ENCODE results near the gene RSPH1.

The RSPH1 gene

DNA sequence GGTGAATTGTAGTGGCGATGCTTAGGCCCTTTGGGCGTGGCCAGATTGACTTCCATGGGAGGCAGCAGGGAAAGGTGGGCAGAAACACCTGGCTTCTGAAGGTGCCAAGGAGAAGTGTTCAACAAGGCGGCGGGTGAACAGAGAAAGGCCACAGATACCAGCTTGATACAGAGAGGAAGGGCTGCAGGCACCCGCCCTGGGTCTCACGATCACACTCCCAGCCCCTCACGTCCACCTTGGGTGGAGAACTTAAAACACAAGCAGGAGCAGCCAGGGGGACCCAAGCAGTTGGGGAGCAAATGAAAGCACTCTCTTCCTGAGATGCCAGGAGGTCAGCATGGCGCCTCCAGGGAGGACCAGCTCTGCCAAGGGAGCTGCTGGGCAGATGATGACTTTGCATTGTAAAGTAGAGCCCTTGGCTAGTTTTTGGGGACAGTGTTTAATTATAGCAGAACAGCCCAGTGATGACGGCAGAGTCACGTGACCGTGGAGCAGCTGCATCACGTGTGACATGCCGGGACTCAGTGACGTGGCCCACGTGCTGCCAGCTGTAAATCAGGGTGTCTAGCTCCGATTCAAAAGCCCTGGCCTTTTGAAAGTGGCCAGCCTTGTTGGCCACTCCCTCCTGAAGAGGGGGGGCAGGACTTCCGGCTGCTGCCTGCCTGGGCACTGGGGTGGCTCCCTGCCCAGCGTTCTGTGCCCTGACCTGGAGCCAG lies 36.6 kb upstream of the RSPH1 start:
- no peak for DNase-seq (ENCODE audit: low read depth in 1 of 2, low spot score in 1 of 2)

DNA sequence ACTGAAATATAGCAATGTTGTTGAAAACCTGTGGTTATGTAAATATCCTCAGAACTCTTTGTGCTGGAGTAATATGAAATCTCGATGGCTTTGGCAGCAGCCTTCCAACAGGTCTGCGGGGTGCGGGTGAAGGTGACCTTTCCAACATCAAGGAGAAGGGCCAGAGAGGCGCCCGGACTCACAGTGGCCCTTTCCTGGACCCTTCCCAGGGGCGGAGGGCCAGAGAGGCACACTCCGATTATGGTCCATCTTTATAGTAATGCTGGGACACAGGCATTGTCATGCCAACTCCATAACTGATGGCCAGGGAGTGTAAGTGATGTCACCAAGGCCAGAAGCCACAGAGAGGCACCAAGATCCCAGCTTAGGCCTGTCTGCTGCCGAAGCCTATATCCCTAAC lies 35.7 kb upstream of the RSPH1 start:
- no peak for DNase-seq (ENCODE audit: low read depth in 1 of 2, low spot score in 1 of 2)

DNA sequence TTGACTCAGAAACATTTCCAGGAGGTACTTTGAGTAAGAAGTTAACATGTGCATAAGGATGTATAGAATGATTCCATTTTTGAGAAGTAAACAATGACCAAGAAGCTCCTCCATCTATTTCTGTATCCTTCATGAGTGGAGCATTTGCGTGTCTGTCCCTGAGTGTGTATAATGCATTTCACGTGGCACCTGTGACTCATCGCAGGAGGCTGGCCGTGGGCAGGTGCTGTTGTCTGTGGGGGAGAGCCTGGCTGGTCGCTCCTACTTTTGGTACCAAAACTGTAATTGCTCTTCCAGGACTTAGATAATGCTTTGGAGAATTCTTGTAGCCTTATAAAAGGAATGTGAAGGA lies 34.1 kb upstream of the RSPH1 start:
- no peak for DNase-seq (ENCODE audit: low read depth in 1 of 2, low spot score in 1 of 2)

DNA sequence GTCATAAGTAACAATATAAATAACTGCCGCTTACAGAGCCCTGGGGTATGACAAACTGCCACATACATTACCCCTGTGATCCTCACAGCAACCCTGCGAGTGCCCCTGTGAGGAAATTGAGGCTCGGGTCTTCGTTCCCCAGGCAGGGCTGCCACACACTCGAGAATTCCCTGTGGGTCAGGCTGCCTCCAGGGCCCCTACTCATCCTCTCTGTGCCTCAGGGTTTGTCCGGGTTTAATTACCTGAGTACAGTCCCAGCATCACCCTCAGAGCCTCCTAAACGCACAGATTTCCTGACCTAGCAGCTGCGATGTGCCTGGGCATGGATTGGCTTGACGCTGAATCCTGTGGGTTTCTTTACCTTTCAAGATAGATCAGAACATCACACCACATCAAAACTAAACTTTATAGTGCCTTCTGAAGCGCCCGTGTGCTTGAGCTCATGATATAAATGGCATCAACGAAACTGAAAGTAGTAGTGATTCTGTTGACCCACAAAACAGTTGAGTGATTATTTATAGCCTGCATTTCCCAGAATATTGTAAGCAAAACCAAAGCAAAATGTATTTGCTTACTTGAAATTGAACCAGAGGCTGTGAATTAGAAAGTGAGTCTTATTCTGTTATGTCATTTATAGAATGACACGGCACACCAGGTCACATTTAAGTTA lies 31.6 kb upstream of the RSPH1 start:
- DNase-seq (ENCODE audit: low read depth in 1 of 2, low spot score in 1 of 2) = peak in 1 of 2 donors; percentile 40

DNA sequence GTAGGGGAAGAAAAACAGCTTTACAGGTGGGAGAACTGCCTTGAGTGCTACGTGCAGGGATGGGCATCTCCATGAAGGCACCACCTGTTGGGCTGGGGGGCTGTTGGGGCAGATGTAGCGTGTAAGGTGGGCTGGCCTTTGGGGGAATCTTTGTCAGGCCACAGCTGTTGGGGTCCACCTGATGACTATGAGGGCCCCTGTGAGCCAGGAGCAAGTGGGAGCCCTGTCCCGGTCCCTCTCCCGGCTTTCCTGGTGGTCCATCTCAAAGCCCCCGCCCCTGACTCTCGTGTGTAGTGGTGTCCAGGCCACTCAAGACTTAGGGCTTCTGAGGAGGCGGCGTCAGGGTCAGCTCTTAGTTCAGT lies 31.1 kb upstream of the RSPH1 start:
- DNase-seq (ENCODE audit: low read depth in 1 of 2, low spot score in 1 of 2) = no peak

DNA sequence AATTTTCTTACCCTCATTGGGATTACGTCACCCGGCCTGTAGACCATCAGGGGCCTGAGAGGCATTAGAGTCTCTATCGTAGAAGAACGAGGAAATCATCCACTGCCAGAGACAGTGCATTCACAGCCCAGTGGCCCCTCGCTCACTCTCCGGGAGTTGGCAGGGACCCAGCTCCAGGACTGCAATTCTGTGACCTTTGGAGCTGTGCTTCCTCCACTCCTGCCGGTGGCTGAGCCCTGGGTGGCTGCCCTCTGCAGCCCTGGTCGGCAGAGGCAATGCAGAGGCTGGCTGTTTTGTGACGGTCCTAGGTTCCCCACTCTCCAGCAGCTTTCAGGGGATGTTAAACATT lies 30.3 kb upstream of the RSPH1 start:
- no peak for DNase-seq (ENCODE audit: low read depth in 1 of 2, low spot score in 1 of 2)

DNA sequence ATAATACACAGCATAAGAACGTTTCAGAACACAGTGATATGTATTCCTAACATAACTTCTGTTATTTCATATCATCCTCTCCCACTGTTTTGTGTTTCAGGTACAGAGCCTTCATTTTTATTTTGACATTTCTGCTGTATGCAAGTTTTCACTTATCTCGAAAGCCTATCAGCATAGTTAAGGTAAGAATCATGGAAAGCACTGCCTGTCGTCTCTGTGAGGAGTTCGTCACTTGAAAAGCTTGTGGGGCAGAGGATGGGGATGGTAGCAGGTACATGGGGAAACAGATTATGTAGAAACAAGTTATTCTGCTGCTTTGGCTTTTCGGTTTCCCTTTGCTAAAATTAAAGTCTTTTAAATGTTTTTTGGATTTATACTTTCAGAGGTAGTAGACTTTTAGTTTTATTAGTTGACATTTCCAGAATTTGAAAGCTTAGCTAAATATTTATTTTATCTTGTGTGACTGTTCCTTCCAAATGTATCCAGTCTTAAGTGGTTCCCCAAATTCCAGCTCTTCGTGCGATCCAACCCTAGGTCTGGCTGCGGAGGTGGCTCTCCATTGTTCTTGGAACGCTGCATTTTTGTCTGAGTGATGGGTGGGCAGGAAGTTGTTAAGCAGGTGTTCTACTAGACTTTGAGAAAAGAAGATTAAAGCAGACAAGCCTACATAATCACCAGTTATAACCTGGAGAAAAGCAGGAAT lies 29.8 kb upstream of the RSPH1 start:
- DNase-seq (ENCODE audit: low read depth in 1 of 2, low spot score in 1 of 2) = no peak

DNA sequence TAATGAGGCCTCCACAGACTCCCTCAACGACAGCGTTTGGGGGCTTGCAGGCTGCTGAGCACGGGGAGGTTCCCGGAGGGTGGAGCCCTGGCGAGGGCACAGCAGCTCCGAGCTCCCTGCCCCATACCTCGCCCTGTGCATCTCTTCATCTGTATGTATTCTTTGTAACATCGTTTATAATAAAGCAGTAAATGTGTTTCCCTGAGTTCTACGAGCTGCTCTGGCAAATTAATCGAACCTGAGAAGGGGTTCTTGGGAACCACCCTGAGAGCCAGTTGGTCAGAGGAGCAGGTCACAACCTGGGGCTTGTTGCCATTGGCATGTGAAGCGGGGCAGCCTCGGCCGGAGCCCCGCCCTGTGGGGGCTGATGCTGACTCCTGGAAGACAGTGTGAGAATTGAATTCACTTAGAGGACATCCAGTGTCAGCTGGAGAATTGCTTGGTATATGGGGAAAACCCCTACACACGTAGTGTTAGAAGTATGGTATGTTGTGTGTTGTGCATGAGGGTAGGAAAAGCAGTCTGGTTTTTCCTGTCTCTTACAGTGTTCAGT lies 29.1 kb upstream of the RSPH1 start:
- DNase-seq (ENCODE audit: low read depth in 1 of 2, low spot score in 1 of 2) = no peak

DNA sequence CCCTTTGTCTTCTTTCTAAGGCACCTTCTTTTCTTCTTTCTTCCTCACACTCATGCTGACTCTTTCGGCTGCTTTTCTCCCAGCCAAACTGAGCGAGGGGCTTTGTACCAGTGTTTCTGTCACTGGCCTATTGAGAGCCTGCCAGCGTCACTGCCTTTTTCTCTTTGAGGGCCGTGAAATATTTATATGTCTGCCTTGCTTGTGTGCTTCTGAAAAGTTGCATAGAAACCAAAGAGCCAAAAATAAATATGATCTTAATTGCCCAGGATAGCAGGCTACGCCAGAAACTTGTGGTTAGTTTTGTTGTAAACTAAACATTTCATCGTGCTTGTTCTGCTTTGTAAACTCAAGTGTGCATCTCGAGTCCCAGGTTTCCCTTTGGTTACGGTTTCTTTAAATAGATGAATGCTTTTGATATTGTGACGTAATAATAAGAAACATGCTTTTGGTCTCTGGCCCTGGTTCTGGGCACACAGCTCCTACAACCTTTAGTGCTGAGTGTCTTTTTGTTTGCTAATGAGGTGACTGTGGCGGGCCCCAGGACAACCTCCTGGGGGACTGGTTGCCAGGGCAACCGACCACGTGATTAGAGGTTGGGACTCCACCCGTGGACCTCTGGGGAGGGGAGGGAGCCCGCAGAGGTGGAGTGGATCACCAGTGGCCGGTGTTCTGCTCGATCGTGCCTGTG lies 28.5 kb upstream of the RSPH1 start:
- no peak for DNase-seq (ENCODE audit: low read depth in 1 of 2, low spot score in 1 of 2)

DNA sequence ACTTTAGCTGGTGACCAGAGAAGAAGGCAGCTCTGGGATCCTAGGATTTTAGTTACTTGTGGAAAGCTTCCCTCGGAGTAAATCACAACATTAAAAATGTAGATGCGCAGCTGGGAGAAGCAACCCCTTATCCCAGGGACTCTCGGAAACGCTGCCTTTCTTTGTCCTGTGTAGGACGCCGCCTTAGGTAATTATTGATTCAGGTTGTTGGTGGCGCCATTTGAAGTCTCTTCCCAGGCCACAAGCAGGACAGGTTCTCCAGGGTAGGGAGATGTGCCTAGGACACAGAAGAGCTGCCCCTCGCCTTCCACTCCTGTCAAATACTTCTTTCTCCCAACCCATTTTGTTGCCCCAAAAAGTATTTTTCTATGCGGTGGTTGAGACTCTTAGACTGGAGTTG lies 27.9 kb upstream of the RSPH1 start:
- no peak for DNase-seq (ENCODE audit: low read depth in 1 of 2, low spot score in 1 of 2)

DNA sequence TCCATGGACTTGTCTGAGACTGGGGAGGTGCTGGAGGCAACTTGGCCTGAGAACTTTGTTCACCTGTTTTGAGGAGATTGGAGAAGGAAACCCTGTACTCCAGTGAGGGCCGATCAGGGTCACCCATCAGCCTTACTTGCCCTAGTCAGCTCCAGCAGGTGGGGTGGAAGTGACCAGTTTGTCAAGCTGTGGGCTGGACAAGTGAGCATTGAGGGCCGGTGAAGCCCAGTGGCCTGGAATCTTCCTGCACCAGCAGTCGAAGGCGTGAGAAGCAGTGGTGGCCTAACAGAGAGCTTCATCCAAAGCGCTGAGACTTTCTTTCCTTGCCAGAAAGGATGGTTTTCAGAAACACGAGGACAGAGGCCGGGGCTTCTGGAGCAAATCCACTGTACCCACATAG lies 27.2 kb upstream of the RSPH1 start:
- DNase-seq (ENCODE audit: low read depth in 1 of 2, low spot score in 1 of 2) = no peak

DNA sequence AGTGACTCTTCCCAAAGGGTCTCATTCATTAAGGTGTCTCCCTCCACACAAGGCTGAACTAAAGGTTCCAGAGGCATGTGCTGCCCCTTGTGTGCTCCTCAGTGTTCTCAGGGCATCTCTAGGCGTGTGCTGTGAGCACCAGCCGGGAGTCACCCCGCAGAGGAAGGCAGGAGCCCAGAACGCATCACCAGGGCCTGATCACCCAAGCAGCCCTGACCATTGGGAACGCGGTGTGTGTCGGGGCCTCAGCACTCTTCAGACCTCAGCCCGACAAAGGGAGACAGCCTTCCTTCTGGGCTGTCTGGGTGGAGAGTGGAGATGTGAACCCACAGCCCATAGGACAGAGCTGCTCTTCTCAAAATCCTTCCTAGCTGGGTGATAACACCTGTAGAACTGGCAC lies 26.7 kb upstream of the RSPH1 start:
- DNase-seq (ENCODE audit: low read depth in 1 of 2, low spot score in 1 of 2) = no peak

DNA sequence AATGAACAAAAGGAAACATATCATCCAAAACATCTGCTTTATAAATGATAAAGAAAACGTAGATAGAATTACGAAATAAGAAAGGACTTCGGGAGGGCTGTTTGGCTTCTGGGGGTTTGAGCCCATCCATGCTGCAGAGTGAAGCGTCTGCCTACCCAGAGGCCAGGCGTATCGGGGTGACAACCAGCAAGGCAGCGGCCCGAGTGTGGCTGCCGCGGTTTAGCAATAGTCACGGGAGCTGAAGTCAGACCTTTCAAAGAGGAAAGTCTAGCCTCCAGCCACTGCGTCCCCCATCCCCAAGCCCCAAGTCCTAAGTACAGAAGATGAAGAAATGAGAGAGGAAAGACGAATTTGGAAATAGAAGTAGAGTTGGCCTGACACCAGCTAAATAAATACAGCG lies 26.2 kb upstream of the RSPH1 start:
- no peak for DNase-seq (ENCODE audit: low read depth in 1 of 2, low spot score in 1 of 2)

DNA sequence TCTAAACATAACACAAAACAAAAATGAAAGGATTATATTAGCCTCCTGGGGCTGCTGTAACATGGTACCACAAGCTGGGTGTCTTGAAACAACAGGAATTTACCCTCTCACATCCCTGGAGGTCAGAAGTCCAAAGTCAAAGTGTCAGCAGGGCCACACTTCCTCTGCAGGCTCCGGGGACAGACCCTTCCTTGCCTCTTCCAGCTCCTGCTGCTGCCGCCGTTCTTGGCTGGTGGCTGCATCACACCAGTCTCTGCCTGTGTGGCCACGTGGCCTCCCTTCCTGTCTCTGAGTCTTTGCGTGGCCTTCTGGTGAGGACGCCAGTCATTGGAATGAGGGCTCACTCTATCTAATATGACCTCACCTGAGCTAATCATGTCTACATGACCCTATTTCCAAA lies 25.8 kb upstream of the RSPH1 start:
- DNase-seq (ENCODE audit: low read depth in 1 of 2, low spot score in 1 of 2) = no peak

DNA sequence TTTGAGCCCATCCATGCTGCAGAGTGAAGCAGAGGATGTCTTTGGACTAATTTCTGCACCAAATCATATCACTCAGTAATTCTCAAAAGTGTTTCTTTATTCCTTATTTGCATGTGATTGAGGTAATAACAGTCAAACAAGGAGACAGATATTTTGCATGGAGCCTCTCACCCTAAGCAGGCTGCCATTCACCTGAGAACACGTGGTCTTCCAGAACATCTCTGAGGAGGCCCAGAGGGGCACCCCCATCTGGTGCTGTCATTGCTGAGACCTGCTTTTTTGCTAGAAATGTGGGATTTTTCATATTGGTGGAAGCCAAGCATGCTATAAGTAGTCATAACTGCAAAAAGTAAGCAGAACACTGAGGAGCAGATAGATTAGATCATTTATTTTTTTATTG lies 25.4 kb upstream of the RSPH1 start:
- no peak for DNase-seq (ENCODE audit: low read depth in 1 of 2, low spot score in 1 of 2)

DNA sequence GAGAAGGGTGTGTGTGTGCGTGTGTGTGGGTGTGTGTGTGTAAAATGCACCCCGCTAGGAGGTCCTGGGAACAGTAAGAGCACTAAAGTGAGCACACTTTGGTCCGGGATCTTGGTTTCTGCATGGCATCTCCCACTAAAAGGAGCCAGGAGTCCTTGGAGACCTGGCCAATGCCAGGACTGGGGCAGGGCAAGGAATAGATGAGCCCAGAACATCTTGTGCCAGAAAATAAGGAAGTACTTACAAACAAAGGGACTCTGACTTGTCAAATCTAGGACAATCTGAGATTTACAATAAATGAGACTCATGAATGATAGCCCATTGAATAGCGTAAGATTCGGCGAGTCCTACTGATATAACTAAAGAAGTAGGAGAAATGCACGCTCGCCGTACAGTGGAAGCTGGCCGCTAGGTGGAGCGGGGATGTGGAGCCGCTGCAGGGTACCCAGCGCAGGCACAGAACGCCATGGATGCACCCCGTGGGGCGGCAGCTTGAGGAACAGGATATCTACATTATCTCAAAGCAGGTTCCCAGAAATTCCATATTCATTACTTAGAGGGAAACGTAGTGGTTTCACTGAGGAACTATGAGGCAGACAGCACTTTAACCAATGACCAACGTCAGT lies 24.7 kb upstream of the RSPH1 start:
- DNase-seq (ENCODE audit: low read depth in 1 of 2, low spot score in 1 of 2) = no peak

DNA sequence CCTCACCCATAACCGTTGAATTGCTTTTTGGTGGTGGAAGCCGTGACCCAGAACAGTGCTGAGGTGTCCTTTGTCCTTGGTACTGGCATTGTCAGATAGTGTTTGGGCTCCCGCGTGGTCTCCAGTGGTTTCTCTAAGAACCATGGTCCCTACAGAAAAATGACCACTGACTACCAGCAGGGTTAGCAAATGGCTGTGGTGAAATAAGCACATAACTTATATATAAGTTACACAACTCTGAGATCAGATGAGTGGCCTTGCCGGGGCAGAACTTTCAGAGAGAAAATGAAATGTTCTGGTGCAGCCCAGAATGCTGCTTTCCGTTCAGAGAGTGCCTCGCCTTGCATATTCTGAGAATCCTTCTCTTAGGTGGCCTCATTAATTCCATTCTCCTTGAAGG lies 22.6 kb upstream of the RSPH1 start:
- no peak for DNase-seq (ENCODE audit: low read depth in 1 of 2, low spot score in 1 of 2)

DNA sequence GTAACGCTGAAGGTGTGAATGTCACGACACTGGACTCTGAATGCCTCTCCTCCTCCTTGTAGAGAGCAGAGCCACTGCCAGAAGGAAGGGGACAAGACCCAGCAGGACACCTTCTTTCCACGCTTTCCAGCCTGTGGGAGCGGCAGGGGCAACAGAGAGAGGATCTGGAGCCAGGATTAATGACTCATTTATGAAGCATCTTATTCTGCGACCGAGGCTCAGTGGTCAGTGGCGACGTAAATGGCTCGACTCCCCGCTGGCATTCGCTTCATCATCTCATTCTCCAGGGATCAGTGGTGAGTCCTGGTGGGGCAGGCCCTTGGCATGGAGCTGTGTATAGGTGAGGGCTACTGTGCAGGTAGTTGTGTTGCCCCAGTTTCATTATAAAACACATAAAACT lies 22.2 kb upstream of the RSPH1 start:
- no peak for DNase-seq (ENCODE audit: low read depth in 1 of 2, low spot score in 1 of 2)

DNA sequence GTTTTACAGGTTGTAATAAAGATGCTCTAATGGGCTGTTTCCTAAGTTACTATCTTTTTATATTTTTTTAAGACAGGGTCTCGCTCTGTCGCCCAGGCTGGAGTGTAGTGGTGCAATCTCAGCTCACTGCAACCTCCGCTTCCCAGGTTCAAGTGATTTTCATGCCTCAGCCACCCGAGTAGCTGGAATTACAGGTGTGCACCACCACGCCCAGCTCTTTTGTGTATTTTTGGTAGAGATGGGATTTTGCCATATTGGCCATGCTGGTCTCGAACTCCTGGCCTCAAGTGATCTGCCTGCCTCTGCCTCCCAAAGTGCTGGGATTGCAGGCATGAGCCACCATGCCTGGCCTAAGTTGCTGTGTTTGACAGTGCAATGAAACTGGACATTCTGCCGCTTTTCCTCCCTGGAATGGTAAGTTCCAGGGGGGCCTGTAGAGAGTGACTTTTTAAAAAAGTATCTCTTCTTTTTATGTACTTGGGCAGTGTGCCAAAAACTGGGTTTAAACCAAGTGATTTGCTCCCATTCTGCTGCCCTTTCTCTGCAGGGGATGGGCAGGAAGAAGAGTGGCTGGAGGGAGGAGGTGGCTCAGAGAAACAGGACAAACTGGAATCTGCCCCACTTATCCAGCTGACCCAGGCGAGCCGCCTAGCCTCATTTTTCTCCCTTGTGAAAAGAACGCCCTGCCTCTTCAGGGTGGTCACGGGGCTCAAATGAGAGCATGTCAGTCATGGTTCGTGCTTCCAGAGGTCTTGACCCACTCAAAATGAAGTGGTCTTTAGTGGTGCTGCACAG lies 19.9 kb upstream of the RSPH1 start:
- DNase-seq (ENCODE audit: low read depth in 1 of 2, low spot score in 1 of 2) = no peak

DNA sequence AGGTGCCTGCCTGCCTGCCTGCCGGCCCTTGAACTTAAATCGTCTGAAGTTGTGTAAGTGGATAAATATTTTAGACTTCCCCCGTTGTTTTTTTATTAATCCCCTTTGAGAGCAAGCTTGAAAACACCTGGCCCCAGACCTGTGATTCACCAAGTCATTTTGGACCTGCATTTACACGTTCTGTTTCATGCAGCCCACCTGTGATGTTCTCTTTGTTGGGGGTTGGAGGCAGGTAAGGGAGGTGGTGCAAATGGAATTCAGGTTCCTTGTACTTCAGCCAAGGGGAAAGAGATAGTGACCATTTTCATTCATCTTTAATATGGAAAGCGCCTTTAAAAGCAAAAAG lies 18.8 kb upstream of the RSPH1 start:
- DNase-seq (ENCODE audit: low read depth in 1 of 2, low spot score in 1 of 2) = no peak
